Medulla oblongata (tissue), 1 donor: Measurements from ENCODE around the gene CCSAP.
"Not testable (repeated sequence)": the region's sequence is repeated elsewhere in the genome, so short reads cannot be mapped to it uniquely, and the experiment has no call there.

ENCODE experiments used
- DNase-seq: peaks from one replicate; pipeline ENCODE4 v3.0.0-alpha.2; 2015; ENCODE audit errors: extremely low spot score

Gene CCSAP

DNA sequence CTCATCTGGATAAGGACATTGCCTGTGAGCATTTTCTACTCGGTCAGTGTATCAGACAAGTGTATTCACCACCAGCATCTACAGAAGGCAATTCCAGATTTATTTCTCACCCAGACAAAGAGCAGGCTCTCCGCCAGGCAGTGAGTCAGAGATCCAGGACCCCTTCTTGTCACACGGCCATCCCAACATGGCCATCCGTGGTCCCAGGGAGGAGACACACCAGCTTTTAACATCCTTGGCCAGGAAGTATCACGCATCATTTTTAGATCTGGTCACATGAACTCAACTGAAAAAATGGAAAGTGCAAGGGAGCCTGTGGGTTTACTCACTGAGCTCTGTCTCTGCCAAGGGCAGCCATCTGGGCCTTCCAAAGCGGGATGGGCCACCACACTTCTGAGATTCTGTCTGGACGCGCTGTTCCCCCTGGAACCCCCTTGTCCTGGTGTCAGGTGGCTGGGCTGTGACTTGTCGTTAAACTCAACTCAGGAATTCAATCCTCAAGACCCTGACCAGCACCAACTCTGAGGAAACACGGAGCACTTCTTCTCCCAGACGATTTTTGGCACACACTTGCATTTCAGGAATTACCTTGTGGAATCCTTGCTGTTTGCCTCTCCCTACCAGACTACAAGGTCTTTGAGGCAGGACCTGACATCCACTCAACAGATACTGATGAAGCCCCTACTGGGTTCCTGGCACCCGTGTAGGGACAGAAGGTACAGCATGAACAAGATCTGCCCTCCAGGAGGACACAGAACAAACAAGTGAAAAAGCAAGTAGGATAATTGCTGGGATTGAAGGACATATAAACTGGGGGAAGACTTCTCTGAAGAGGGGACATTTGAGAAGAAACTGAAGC lies 21.6 kb upstream of the CCSAP start:
- no peak for DNase-seq

DNA sequence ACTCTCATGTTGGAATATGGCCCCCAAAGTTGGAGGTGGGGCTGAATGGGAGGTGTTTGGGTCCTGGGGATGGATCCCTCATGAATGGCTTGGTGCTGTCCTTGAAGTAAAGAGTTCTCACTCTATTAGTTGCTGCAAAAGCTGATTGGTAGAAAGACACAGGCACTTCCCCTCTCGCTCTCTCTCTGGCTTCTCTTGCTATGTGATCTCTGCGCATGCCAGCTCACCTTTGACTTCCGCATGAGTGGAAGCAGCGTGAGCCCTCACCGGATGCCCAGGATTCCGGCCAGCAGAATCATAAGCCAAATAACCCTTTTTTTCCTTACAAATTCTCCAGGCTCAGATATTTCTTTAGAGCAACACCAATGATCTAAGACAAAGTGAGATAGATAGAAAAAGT lies 20.9 kb upstream of the CCSAP start:
- no peak for DNase-seq

DNA sequence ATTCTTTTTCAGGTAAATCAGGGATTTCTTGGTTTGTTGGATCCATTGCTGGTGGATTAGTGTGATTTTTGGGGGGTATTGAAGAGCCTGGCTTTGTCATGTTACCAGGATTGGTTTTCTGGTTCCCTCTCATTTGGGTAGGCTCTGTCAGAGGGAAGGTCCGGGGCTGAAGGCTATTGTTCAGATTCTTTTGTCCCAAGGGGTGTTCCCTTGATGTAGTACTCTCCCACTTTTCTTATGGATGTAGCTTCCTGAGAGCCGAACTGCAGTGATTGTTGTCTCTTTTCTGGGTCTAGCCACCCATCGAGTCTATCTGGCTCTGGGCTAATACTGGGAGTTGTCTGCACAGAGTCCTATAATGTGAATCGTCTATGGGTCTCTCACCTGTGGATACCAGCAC lies 17.6 kb upstream of the CCSAP start:
- no peak for DNase-seq

DNA sequence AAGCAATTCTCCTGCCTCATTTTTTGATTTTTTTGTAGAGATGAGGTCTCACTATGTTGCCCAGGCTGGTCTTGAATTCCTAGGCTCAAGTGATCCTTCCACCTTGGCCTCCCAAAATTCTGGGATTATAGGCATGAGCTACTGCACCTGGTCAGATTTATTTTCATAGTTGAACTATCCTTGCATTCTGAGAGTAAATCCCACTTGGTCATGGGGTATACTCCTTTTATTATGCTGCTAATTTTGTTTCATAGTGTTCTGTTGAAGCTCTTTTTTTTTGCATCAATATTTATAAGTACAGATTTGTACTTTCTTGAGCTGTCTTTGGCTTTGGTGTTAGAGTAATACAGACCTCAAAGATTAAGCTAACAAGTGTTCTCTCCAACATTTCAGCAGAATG lies 12.8 kb upstream of the CCSAP start:
- DNase-seq: no peak

DNA sequence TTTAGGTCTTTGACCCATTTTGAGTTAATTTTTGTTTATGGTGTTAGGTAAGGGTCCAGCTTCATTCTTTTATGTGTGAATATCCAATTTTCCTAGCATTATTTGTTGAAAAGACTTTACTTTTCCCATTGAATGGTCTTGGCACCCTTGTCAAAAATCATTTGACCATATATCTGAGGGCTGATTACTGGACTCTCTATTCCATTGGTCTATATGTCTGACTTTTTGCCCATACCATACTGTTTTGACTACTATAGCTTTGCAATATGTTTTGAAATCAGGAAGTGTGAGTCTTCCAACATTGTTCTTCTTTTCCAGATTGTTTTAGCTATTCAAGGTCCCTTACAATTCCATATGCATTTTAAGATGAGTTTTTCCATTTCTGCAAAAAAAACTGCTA lies 11.4 kb upstream of the CCSAP start:
- no peak for DNase-seq

DNA sequence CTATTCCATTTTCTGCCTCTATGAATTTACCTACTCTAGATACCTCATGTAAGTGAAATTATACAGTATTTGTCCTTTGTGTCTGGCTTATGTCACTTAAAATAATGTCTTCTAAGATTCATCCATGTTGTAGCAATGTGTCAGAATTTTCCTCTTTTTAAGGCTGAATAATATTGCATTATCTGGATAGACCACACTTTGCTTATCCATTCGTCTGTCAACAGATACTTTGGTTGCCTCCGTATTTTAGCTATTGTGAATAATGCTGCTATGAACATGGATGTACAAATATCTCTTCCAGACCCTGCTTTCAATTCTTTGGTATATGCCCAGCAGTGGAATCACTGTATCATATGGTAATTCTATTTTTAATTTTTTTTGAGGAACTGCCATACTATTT lies 10.1 kb upstream of the CCSAP start:
- DNase-seq: no peak

DNA sequence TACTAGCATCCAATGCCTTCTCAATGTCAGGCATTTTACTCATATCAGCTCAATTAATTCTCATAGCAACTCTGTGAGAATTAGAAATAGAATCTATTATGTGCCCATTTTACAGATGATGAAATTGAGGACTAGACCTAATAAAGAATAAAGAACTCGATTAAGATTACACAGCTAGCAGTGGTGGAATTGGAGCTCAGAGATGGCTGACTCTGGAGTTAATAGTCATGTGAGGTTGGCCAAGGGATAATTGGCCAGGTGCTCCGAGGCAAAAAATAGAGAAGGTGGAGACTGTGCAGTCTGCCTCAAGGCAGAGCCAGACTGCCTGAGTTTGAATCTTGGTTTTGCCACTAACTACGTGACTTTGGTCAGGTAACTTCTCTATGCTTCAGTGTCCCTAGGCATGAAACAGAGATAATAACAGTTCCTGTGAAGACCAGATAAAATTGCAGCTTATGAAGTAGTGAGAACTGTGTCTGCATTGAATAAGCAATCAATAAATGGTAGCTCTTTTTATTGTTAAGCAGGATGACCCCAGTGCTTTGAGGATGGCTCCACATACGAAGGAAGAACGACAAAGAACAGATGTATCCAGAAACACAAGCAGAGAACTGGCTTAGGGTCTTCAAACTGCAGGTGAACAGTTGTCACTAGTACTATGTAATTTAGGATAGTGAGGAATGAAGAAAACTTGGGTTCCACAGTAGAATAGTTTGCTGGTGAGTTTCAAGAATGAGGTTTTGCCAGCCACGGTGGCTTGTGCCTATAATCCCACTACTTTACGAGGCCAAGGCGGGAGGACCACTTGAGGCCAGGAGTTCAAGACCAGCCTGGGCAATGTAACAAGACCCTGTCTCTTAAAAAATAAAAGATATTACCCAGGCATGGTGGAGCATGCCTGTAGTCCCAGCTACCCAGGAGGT lies 6.9 kb upstream of the CCSAP start:
- no peak for DNase-seq

DNA sequence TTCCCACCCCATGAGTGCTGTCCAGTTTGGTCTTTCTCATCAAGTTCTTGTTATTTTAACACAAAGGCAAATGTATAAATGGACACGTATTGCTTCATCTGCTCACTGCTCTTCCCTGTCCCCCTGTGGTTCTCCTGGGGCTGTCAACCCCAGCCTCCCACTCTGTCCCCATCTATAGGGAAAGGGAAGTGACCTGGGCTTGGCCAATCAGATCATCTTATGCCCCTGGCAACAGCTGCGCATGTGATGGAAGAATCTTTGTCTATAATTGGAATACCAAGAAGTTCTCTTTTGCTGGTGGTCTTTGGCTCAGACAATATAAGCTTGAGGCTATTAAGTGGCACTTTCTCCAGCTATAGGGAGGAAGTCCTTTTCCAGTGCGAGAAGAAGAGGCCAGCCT lies 4.7 kb upstream of the CCSAP start:
- peak; percentile 36 for DNase-seq

DNA sequence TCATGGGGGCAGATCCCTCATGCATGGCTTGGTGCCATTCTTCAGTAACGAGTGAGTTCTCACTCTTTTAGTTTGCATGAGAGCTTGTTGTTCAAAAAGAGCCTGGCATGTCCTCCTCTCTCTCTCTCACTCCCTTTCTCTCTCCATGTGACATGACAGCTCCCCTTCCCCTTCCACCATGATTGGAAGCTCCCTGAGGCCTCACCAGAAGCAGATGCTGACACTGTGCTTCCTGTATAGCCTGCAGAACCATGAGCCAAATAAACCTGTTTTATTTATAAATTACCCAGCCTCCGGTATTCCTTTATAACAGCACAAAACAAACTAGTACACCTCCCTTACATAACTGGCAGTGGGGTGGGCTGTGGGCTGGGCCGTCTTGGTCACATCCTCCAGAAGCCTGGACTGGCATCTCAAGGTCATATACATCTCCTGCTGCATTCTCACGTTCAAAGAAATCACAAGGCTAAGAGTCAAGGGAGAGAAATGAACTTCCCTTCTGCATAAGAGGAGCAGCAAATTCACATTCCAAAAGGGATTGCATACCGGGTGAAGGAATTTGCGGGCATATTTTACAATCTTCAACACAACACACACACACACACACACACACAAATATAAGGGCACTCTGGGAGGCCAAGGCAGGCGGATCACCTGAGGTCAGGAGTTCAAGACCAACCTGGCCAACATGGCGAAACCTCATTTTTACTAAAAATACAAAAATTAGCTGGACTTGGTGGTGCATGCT lies 2.3 kb upstream of the CCSAP start:
- no peak for DNase-seq

DNA sequence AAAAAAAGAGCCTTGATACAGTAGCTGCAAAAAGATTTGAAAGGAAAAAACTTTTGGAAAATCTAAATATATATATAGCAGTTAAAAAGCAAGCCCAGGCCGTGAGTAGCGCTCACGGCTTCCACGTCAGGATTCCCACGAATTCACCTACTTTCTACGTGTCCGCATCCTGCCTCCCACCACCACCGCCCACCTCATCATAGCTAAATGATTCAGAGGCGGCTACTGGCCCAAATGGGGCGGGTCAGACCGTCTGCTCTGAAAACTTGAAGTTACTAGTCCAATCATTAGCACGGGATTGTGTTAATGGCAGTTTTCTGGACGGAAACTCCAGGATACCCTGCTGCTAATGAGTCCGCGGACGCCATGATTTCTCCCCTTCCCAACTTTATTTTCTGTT lies 1.3 kb upstream of the CCSAP start:
- no peak for DNase-seq

DNA sequence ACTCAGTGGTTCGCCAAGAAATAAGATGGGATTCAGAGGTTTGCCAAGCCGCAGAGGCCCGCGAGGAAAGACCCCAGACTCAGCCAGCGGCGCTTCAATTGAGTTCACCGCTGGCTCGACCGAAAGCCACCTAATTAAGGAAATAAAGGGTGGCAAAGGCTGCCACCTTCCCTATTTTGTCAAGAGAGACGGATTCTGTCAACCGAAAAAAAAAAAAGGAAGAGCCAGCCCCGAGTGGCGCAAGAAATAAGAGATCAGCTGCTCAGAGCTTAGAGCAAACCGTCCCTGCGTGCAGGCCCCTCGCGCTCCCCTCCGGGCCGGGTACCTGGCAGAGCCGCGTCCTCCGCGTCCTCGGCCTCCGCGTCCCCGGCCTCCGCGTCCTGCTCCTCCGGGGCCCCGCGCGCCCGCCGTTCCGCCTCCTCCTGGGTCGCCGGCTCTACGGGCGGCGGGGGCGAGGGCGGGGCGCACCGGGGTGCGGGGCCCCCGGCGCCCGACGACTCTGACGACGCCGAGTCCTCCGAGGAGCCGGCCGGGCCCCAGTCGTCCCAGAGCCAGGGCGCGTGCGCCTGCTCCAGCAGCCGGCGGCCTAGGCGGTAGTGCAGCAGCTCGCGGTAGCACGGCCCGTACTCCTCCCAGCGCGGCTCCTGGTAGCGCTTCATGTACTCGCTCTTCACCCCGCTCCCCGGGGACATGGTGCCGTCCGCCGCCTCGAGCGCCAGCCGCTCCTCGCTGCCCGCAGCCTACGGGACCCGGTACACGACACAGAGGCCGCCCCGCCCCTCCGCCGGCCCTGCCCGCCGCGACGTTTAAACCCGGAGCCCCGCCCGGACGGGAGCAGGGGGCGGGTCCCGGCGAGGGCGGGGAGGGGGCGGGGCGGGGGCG lies 832 bp downstream of the CCSAP start:
- DNase-seq: peak; percentile 91

DNA sequence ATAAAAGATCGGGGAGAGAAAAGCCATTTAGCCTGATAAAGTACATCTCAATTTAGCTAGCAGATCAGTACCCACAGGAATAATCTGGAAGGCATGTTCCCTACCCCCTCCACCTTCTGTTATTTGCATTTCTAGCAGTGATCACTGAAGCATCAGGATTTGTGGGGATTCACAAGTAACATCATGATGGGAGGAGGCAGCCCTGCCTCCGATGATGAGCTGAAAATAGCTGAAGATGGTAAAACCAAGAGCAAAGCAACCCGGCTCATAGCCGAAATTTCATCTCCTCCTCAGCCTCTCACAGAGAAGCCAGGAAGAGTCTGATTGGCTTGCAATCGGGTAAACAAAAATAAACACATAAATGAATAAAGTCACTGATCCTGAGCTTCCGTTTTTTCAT lies 2.4 kb downstream of the CCSAP start:
- DNase-seq: peak; percentile 28

DNA sequence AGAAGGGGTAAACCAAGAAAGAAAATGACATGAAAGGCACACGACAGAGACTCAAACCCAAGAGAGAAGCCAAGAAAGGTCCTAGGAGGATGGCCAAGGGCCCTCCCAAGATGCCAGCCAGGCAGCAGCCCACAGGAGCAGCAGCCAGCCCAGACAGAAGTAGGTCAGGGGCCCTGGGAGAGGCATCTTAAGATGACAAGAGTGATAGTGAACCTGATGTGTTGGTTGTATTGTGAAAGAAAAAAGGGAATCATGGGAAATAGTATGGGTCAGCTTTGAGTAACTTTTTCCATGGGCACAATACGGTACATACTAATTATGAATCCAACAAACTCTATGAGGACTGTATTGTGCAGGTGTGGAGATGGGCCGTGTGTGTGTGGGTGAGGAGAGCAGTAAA lies 3.3 kb downstream of the CCSAP start:
- no peak for DNase-seq

DNA sequence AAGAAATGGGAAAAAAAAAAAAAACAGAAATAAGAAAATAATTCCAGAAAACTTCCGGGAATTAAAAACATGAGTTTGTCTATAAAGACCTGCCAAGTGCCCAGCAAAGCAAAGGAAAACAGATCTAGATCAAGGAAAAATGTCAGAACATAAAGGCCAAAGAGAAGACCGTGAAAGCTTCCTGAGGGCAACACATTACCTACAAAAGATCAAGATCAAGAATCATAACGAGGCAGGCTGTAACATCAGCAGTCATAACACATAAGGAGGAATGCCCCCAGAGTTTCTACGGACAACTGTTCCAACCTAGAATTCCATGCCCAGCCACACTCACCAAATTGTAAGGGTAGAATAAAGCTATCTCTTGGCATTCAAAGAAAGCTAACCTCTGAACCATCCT lies 3.8 kb downstream of the CCSAP start:
- DNase-seq: no peak

DNA sequence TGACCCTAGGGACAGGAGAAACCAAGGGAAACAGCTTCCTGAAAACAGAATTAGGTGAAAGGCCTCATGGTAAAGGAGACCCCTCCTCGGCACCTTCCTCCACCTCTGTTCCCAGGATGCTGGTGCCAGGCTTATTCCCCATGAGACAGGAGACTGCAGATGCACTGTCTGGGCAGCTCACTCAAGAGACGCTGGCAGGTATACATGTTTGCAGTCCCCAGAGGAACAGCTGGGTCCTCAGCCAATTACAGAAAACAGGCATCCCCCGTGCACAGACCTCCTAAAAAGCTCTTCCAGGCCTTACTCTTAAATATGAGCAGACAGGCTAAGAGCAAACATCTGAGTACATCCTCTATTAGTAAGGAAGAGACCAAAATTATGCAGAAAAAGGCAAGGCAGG lies 6.5 kb downstream of the CCSAP start:
- no peak for DNase-seq

DNA sequence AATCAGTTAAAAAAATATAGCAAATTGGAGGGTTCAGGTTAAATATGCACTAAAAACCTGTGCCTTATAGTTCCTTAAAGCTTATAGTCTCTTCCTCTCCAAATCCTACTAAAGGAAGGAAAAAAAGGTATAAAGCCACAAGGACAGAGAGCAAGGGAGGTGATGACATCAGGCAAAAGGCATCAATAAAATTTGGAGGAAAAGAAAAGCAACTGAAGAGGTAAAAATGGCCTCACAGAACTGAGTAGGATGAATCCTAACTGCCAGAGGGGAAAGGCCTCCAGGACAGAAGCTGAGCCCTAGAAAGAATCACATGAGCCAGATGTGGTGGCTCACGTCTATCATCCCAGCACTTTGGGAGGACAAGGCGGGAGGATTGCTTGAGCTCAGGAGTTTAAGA lies 8.1 kb downstream of the CCSAP start:
- DNase-seq: no peak

DNA sequence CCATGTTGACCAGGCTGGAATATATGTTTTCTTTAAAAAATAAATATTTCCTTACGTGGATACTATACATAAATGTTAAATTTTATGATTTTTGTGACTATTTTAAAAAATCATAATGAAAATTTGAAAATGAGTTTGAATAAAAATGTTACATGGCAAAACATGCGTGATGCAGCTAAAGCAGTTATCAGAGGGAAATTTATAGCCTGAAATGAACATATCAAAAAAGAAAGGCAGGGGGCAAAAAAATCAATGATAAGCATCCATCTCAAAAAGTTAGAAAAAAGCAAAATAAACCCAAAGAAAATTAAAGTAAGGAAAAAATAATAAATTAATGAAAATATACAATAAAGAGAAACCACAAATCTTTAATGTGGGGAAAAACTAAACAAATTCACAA lies 8.6 kb downstream of the CCSAP start:
- no peak for DNase-seq

DNA sequence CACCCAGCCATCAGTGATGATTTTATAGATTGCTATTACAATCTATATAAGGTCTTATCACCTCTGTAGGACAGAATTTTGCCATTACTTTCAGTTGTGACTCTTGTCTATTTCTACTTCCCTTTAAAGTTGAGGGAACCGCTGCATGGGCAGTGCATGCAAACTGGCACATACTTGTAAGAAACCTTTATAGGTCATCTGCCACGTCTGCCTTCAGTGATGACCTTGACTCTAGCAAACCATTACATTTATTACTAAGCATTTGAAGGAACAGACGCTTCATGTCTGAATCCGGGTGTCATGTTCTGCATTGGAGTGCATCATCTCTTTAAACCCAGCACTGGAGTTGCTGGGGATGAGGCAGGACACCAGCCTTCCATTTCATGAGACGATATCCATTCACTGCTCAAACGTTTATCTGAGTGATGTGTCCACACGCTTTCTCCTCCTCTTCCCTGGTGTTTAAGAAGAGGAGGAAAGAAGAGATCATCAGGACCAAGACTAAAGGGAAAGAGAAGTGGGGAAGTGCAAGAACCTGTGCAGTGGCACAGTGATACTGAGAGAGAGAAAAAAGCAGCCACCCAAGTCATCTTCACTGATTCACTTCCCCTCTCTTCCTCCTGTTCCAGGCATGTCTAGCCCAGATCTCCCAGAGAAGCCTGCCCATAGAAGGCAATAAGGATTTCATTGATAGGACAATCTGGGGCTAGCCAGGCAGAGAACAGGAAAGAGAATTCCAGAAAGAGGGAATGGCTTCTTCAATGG lies 14.1 kb downstream of the CCSAP start:
- no peak for DNase-seq

DNA sequence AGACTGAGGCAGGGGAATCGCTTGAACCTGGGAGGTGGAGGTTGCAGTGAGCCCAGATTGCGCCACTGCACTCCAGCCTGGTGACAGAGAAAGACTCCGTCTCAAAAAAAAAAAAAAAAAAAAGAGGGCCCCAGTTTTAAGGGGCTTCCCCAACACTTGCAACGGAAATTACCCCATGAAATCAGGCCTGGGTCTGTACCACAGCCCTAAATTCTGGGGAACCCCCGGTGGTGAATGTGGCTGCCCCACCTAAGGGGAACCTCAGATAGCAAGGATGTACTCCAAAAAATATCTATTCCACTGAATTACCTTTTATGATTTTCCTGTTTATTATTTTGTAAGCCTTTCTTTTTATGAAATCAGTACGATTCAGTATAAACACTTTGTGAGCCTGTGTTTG lies 15.1 kb downstream of the CCSAP start:
- DNase-seq: not testable (repeated sequence)

DNA sequence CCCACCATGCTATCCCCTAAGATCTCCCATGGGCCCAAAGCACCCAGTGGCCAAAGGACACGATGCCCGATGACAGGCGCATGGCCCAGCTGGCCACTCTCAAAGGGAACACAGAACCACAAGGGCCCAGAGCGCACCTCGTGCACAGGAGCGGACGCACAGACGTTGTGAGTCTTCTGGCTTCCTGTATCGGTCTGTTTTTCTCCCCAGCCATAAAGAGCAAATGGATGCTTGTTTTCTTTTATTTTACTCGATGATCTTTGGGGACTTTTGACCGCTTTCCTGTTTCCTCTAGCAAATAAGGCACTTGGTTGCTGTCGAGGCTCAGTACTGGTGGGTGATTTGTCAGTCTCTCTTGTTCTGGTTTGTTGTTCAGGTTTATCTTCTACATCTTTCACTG lies 16.2 kb downstream of the CCSAP start:
- DNase-seq: no peak
